Measurements from ENCODE around the gene OGA. TPM values are rescaled to one million over a fixed set of nuclear protein-coding genes. Genes with fewer than 3 reads are reported as not detected.

Gene OGA
- total and polyA plus RNA-seq, 9 of the 15 experiments (the other 6 are each of a cell fraction or from before 2014, with no cell fraction given) = 13.5 to 73.5 (median 59.5) TPM

DNA sequence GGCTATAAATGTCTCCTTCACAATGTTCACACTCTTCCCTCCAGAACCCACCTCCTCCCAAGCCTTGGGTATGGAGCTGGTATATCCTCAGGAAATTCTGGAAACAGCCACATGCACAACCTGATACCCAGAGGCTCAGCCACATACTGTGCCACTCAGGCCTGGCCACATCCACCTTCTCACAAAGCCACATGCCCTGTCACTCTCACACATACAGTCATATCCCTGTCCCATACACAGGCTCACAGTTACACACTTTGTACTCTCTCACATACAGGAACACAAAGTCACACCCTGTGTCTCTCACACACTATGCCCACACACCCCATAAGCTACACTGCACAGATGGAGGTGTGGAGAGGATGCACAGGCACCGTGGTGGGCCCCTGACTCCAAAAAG lies 15.2 kb upstream of the OGA start:
- peaks cover 9% of the 10 kb centered on the region for H3K9me1 ChIP-seq (ENCODE audit: control insufficient read depth, insufficient read depth, low read length)
- DNase-seq (ENCODE audit: extremely low read depth in 1 of 4, low spot score in 3 of 4) = peak in 2 of 4 experiments; percentile 0
- H3K4me2 ChIP-seq (ENCODE audit: insufficient read depth, low read length) = no peak overlapping the region
- ATAC-seq = no peak
- CTCF ChIA-PET (ENCODE audit: low intra/inter-chr PET ratio) = no interaction called here
- peaks cover 37 to 42% of the 10 kb centered on the region in 2 experiments for H3K4me1 ChIP-seq (replicated peaks in 1 of 2; ENCODE audit: control insufficient read depth in 2 of 2, insufficient read depth in 2 of 2, low read length in 2 of 2)
- 0 out of 2 replicates have a peak, but pooled peaks cover 12% of the 10 kb centered on the region for H4K20me1 ChIP-seq (replicated peaks; ENCODE audit: control insufficient read depth, insufficient read depth, low read length)
- no TSS peak for BruUV-seq (replicated peaks)
- no peak for FAIRE-seq
- TF ChIP-seq DMBX1 (CRISPR knock-in tag; IDR thresholded peaks at IDR 0.05; ENCODE audit: borderline replicate concordance) (no peak), RBM25 (IDR thresholded peaks at IDR 0.05; ENCODE audit: low read depth, low read length, severe bottlenecking) (no peak), HLTF (IDR thresholded peaks at IDR 0.05) (no peak), SIN3A (IDR thresholded peaks at IDR 0.05; ENCODE audit: borderline replicate concordance in 2 of 2, control insufficient read depth in 1 of 2, low read depth in 2 of 2, low read length in 2 of 2) (no peak), CEBPB (tag; IDR thresholded peaks at IDR 0.05) (no peak), EP400 (IDR thresholded peaks at IDR 0.05) (no peak)
- TF ChIP-seq, protein P1, sequence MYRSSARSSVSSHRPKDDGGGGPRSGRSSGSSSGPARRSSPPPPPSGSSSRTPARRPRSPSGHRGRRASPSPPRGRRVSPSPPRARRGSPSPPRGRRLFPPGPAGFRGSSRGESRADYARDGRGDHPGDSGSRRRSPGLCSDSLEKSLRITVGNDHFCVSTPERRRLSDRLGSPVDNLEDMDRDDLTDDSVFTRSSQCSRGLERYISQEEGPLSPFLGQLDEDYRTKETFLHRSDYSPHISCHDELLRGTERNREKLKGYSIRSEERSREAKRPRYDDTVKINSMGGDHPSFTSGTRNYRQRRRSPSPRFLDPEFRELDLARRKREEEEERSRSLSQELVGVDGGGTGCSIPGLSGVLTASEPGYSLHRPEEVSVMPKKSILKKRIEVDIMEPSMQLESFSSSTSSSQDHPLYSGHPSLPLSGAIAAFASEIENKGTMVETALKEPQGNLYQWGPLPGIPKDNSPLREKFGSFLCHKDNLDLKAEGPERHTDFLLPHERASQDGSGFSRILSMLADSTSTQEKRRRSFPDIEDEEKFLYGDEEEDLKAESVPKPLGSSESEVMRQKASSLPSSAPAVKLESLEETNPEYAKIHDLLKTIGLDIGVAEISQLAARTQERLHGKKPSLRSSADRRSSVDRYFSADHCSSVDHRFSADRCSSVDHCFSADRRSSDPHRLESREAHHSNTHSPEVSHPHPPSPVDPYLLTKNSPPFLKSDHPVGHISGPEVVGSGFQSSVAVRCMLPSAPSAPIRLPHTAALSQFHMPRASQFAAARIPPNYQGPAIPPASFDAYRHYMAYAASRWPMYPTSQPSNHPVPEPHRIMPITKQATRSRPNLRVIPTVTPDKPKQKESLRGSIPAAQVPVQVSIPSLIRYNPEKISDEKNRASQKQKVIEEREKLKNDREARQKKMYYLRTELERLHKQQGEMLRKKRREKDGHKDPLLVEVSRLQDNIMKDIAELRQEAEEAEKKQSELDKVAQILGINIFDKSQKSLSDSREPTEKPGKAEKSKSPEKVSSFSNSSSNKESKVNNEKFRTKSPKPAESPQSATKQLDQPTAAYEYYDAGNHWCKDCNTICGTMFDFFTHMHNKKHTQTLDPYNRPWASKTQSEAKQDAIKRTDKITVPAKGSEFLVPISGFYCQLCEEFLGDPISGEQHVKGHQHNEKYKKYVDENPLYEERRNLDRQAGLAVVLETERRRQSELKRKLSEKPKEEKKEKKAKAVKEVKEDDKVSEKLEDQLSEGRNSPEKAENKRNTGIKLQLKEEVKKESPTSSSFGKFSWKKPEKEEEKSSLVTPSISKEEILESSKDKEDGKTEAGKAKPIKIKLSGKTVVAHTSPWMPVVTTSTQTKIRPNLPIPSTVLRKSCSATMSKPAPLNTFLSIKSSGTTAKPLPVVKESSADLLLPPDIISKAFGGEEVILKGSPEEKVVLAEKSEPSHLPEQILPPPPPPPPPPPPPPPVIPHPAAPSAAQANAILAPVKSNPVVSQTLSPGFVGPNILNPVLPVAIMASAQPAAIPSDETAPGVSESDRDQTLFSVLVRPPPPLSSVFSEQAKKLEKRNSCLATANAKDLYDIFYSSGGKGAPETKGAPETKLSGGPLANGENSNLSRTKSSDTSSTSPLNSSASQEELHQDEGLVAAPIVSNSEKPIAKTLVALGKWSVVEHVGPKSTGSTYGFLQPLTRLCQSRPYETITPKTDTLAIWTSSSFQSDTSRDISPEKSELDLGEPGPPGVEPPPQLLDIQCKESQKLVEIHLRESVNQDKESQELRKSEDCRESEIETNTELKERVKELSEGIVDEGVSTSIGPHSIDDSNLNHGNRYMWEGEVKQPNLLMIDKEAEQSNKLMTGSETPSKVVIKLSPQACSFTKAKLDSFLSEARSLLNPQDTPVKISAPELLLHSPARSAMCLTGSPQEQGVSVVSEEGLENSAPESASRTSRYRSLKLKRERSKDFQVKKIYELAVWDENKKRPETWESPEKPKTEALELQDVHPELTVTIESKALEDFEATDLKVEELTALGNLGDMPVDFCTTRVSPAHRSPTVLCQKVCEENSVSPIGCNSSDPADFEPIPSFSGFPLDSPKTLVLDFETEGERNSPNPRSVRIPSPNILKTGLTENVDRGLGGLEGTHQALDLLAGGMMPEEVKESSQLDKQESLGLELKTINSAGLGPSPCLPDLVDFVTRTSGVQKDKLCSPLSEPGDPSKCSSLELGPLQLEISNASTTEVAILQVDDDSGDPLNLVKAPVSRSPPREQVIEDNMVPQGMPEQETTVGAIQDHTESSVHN (IDR thresholded peaks at IDR 0.05; ENCODE audit: borderline replicate concordance in 1 of 2, low read depth in 1 of 2) = no peak
- TF ChIP-seq, protein P2, sequence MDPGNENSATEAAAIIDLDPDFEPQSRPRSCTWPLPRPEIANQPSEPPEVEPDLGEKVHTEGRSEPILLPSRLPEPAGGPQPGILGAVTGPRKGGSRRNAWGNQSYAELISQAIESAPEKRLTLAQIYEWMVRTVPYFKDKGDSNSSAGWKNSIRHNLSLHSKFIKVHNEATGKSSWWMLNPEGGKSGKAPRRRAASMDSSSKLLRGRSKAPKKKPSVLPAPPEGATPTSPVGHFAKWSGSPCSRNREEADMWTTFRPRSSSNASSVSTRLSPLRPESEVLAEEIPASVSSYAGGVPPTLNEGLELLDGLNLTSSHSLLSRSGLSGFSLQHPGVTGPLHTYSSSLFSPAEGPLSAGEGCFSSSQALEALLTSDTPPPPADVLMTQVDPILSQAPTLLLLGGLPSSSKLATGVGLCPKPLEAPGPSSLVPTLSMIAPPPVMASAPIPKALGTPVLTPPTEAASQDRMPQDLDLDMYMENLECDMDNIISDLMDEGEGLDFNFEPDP (CRISPR knock-in tag; IDR thresholded peaks at IDR 0.05) = no peak
- no peak overlapping the region for H3K4me3 ChIP-seq
- H3K9me3 ChIP-seq (replicated peaks; ENCODE audit: control insufficient read depth, insufficient read depth, low read depth, low read length) = no peaks in the 10 kb centered on the region
- H2AFZ ChIP-seq (ENCODE audit: low read depth, low read length) = no peak overlapping the region
- intact Hi-C loops (cut with micrococcal nuclease) (no loop called here), in situ Hi-C loops (cut with MboI) (loop anchor here (25.0 kb wide), 4 partner anchors 529 to 779 kb away; partner anchors contain the start of genes ACTR1A, CUEDC2 and SUFU)
- H3K36me3 ChIP-seq (ENCODE audit: control insufficient read depth, insufficient read depth, low read length) = peaks cover 6% of the 10 kb centered on the region; the same call in 2 of the 3 replicates
- H3K27ac ChIP-seq (ENCODE audit: extremely low read depth, low read depth, low read length) = no peak overlapping the region
- POLR2A ChIA-PET = interaction anchor here (0.6 to 0.8 kb wide), 2 partner anchors 15 to 38 kb away, joined by 3 to 4 read pairs; no protein-coding TSS in a partner anchor
- 57% methylated on average over 1 of the region's 1 CpG for WGBS (ENCODE audit: insufficient coverage, low coverage, missing lambda C conversion rate)
- no peak overlapping the region for H3K9ac ChIP-seq (ENCODE audit: insufficient read depth in 1 of 2, low read depth in 2 of 2, low read length in 2 of 2)
- peaks cover 8% of the 10 kb centered on the region; the same call in 2 of the 3 replicates for H3K79me2 ChIP-seq (ENCODE audit: control insufficient read depth, insufficient read depth, low read length)
- H3K27me3 ChIP-seq (ENCODE audit: control insufficient read depth in 2 of 2, insufficient read depth in 2 of 2, low read length in 2 of 2) = no peaks in the 10 kb centered on the region

All from K562 (cell line).